ENCODE measurements around the gene ZNF346. TPM values are rescaled to one million over a fixed set of nuclear protein-coding genes. Genes with fewer than 3 reads are reported as not detected.

ZNF346 gene
- total RNA-seq, 2 donors from 2014 or later: 9.1 to 11.2 TPM

- no peaks in the 10 kb centered on the region for H3K4me1 ChIP-seq
- intact Hi-C loops (cut with DNase I): no loop called here
- DNase-seq: no peak
- H3K27ac ChIP-seq: no peak overlapping the region
- TF ChIP-seq CTCF (IDR thresholded peaks at IDR 0.05): no peak
- no peak overlapping the region for H3K9ac ChIP-seq (ENCODE audit: low read depth in 2 of 2, low read length in 2 of 2)
- H3K4me3 ChIP-seq: no peak overlapping the region
- no peaks in the 10 kb centered on the region for H3K36me3 ChIP-seq
- H3K9me3 ChIP-seq: no peaks in the 10 kb centered on the region
- no peaks in the 10 kb centered on the region for H3K27me3 ChIP-seq
These were observed 7.0 kb downstream of the ZNF346 start for GRCh38 chr5:177029498-177029897.

- H3K9me3 ChIP-seq: no peaks in the 10 kb centered on the region
- H3K27me3 ChIP-seq: no peaks in the 10 kb centered on the region
- H3K27ac ChIP-seq: no peak overlapping the region
- H3K36me3 ChIP-seq: no peaks in the 10 kb centered on the region
- no peak for TF ChIP-seq CTCF (IDR thresholded peaks at IDR 0.05)
- H3K4me1 ChIP-seq: no peaks in the 10 kb centered on the region
- H3K9ac ChIP-seq (ENCODE audit: low read depth in 2 of 2, low read length in 2 of 2): no peak overlapping the region
- intact Hi-C loops (cut with DNase I): no loop called here
- DNase-seq: no peak
- H3K4me3 ChIP-seq: no peak overlapping the region
These were observed 13.5 kb downstream of the ZNF346 start for GRCh38 chr5:177035976-177036375.

GRCh38 chr5:177036443-177036842, 13.9 kb downstream of the ZNF346 start:
- Histone ChIP-seq H3K4me3 (no peak overlapping the region), H3K9ac (ENCODE audit: low read depth in 2 of 2, low read length in 2 of 2) (no peak overlapping the region), H3K27me3 (no peaks in the 10 kb centered on the region), H3K27ac (no peak overlapping the region), H3K9me3 (no peaks in the 10 kb centered on the region), H3K36me3 (no peaks in the 10 kb centered on the region), H3K4me1 (no peaks in the 10 kb centered on the region)
- no peak for DNase-seq
- intact Hi-C loops (cut with DNase I): no loop called here
- no peak for TF ChIP-seq CTCF (IDR thresholded peaks at IDR 0.05)

DNA sequence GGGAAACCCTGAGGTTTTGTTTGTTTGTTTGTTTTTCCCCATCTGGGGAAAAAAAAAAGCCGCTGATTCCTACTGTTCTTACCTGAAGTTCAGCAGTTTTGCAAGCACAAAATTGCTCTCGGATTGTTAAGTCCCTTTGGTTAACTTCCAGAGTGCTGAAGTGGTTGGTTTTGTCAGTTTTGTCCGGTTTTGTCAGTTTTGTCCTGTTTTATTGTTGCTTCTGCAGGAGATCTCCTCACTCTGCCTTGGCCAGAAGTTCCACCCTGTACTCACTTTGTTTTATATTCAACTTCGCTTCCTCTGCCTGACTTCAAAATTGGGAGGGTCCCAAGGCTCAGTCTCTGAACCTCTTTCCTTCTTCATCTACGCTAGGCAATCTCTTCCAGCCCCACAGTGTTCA, 14.4 kb downstream of the ZNF346 start:
- H3K9me3 ChIP-seq: no peaks in the 10 kb centered on the region
- no peak overlapping the region for H3K9ac ChIP-seq (ENCODE audit: low read depth in 2 of 2, low read length in 2 of 2)
- TF ChIP-seq CTCF (IDR thresholded peaks at IDR 0.05): no peak
- intact Hi-C loops (cut with DNase I): no loop called here
- DNase-seq: no peak
- no peaks in the 10 kb centered on the region for H3K4me1 ChIP-seq
- no peaks in the 10 kb centered on the region for H3K27me3 ChIP-seq
- H3K4me3 ChIP-seq: no peak overlapping the region
- H3K27ac ChIP-seq: no peak overlapping the region
- no peaks in the 10 kb centered on the region for H3K36me3 ChIP-seq

- Histone ChIP-seq H3K36me3 (no peaks in the 10 kb centered on the region), H3K4me1 (no peaks in the 10 kb centered on the region), H3K27me3 (no peaks in the 10 kb centered on the region), H3K9me3 (no peaks in the 10 kb centered on the region), H3K4me3 (no peak overlapping the region), H3K9ac (ENCODE audit: low read depth in 2 of 2, low read length in 2 of 2) (no peak overlapping the region), H3K27ac (no peak overlapping the region)
- TF ChIP-seq CTCF (IDR thresholded peaks at IDR 0.05): no peak
- DNase-seq: no peak
- intact Hi-C loops (cut with DNase I): no loop called here
These were observed 18.4 kb downstream of the ZNF346 start for GRCh38 chr5:177040814-177041420.
